NCI-H1105 treated with DMSO at 0.1 percent for 48 hours (cell line): Measurements from ENCODE around the gene PLEKHG2.

Experiments used
- DNase-seq: peaks from one replicate; lab custom pipeline; 2025; lab: John Stamatoyannopoulos, UW

The PLEKHG2 gene

GRCh38 chr19:39422020-39422419 is 9.6 kb downstream of the PLEKHG2 start:
- DNase-seq = no peak

GRCh38 chr19:39423258-39424086 is 11.0 kb downstream of the PLEKHG2 start:
- DNase-seq = no peak

GRCh38 chr19:39424934-39425333 is 12.5 kb downstream of the PLEKHG2 start:
- DNase-seq = no peak

GRCh38 chr19:39425744-39426143 is 13.3 kb downstream of the PLEKHG2 start:
- DNase-seq = no peak

GRCh38 chr19:39426170-39426569 is 13.7 kb downstream of the PLEKHG2 start:
- DNase-seq = no peak

- no peak for DNase-seq
Observed at GRCh38 chr19:39427707-39428106, 15.2 kb downstream of the PLEKHG2 start.

GRCh38 chr19:39428283-39429112 is 16.0 kb downstream of the PLEKHG2 start:
- DNase-seq = no peak

- DNase-seq = no peak
Observed at GRCh38 chr19:39430675-39431593, 18.5 kb downstream of the PLEKHG2 start.

GRCh38 chr19:39432677-39433025 is 20.2 kb downstream of the PLEKHG2 start:
- no peak for DNase-seq

GRCh38 chr19:39433480-39434079 is 21.1 kb downstream of the PLEKHG2 start:
- no peak for DNase-seq

GRCh38 chr19:39434123-39435076 is 21.9 kb downstream of the PLEKHG2 start:
- DNase-seq = no peak

GRCh38 chr19:39435499-39436349 is 23.3 kb downstream of the PLEKHG2 start, which contains the start of gene RPS16:
TSS of gene RPS16 (minus strand) at chr19:39435949. CDS start at chr19:39435895, 54 bp downstream.
- peak; percentile 98 for DNase-seq

GRCh38 chr19:39436350-39436716 is 23.9 kb downstream of the PLEKHG2 start:
- no peak for DNase-seq

GRCh38 chr19:39438270-39438934 is 25.9 kb downstream of the PLEKHG2 start:
- DNase-seq = no peak

GRCh38 chr19:39444598-39445195 is 32.2 kb downstream of the PLEKHG2 start:
- no peak for DNase-seq

- peak; percentile 97 for DNase-seq
Observed at GRCh38 chr19:39445196-39446111, 33.0 kb downstream of the PLEKHG2 start, which contains the start of gene SUPT5H. TSS of gene SUPT5H (plus strand) at chr19:39445582. CDS start at chr19:39445891, 309 bp downstream.

- DNase-seq = no peak
Observed at GRCh38 chr19:39446365-39447084, 34.1 kb downstream of the PLEKHG2 start.
